ENCODE measurements around the gene SOST.
A peak's percentile ranks its signal among the peaks of the same experiment; 100 is the strongest.

The SOST gene

DNA sequence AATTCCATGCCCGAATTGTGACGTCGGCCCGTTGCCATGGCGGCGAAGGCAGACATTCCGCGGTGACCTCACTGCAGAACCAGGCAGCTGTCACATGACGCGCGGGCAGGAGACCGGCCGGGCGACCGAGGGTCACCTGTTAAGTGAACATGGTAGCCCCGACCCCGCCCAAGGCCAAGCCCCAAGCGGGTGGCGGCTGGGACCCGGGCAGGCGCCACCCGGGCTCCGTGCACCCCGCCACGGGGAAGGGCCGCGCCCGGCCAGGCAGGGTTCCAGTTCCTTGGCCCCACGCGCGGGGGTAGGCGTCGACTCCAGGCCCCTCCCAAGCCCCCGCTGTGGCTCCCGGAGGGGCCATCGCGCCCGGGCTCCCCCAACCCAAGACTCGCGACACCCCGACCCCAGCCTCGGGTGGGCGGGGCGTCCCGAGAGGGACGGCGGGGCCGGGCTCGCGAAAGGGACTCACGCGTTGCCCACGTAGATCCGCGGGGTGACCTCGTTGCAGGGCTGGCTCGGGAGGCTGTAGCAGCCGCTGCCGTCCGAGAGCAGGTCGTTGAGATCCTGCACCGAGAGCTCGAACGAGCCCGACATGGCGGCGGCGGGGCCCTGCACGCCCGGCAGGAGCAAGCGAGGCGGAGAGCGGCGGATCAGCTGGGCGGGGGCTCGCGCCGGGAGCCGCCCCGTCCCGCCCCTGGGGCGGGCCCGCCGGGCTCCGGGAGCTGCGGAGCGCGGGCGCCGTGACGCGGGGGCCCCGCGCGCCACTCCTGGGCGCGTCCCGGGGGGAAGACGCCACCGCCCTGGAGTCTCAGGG, 19.9 kb upstream of the SOST start, which contains the start of gene DUSP3:
Gene DUSP3, minus strand, starts transcription at position 641 of the 808 bp plus-strand sequence. Its CDS starts 53 bp downstream, at position 588.
- DNase-seq (ENCODE audit: low read depth), result peak; percentile 60
- H3K4me3 ChIP-seq (ENCODE audit: low read depth, low read length), result peak within 1 kb of the TSS; percentile 85

DNA sequence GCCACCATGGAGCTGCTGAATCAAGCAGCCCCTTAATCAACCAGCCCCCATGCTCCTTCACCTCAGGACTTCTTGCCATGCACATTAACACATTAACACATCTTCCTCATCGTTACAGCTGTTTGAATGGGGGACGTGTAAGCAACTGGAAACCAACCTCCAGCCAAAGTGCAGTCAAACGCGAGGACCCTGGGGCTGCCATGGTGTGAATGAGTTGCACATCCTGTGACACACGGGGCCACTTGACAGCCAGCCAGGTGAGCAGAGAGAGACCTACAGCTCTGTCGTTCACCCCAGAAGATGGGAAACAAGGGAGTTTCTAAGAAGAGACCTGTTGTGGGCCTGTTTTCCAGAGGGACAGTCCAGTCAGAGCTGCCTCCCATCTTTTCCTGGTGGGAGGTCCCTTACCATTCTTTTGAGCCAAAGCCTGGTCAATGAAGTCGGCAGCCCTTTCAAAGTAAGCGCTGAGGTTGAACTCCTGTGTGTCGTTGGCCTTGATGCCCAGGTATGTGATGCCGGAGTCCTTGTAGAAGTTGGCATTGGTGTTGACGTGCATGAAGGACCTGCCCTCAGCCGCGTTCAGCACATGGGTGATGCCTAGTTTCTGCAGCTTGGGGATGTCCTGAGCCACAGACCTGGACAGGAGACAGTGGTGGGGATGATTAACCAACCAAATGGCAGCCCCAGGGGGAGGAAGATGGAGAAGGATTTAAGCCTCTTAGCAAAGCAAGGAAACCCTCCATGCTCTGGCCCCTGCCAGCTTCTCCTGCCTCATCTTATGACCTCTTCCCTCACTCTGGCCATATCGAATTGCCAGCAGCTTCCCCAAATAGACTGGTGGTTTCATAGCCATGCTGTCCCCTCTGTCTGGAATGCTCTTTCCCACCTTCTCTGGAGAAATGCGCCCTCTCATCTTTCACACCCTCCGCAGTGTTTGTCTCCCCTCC, 16.0 kb upstream of the SOST start:
- H3K4me3 ChIP-seq (ENCODE audit: low read depth, low read length), result no peak overlapping the region
- no peak for DNase-seq (ENCODE audit: low read depth)

DNA sequence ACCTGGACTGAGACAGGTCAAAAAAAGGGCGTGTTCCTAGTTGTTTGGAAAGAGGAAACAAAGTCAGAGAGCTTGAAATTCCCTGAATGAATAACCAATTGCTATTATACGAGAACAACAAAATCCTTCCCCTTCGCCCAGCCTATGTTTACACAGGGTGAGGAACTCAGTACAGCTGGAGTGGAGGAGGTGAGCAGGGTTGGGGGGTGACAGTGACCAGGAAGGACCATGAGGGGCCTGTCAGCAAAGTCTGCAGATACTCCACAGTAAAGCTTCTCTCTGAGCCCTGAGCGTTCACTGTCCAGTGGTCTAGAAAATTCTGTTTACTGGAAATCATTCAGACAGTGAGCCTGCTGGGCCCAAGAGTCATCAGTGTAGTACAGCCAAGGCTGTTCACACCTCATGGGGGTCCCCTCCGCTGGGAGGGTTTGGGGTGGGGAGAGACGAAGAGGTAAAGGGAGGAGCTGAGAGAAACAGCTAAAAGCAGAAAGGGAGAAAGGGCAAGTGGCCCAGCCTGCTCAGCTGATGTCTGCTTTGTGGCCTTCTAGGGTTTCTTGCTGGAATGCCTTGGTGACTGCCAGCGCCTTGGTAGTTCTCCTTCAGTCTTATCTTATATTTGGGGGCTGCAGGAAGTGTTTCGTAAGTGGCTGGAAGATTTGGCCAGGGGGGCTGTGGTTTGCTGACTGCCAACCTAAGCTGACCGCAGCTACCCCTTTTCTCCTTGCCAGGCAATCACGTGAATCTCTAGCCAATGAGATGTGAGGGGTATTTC, 14.5 kb upstream of the SOST start:
- H3K4me3 ChIP-seq (ENCODE audit: low read depth, low read length), result no peak overlapping the region
- no peak for DNase-seq (ENCODE audit: low read depth)

GRCh38 chr17:43771463-43771862, 12.9 kb upstream of the SOST start:
- no peak overlapping the region for H3K4me3 ChIP-seq (ENCODE audit: low read depth, low read length)
- no peak for DNase-seq (ENCODE audit: low read depth)

- no peak for DNase-seq (ENCODE audit: low read depth)
- no peak overlapping the region for H3K4me3 ChIP-seq (ENCODE audit: low read depth, low read length)
Observed at GRCh38 chr17:43770957-43771356, 12.4 kb upstream of the SOST start.

GRCh38 chr17:43769859-43770258, 11.3 kb upstream of the SOST start:
- H3K4me3 ChIP-seq (ENCODE audit: low read depth, low read length), result no peak overlapping the region
- no peak for DNase-seq (ENCODE audit: low read depth)

- no peak overlapping the region for H3K4me3 ChIP-seq (ENCODE audit: low read depth, low read length)
- DNase-seq (ENCODE audit: low read depth), result no peak
Observed at GRCh38 chr17:43769426-43769825, 10.8 kb upstream of the SOST start.

DNA sequence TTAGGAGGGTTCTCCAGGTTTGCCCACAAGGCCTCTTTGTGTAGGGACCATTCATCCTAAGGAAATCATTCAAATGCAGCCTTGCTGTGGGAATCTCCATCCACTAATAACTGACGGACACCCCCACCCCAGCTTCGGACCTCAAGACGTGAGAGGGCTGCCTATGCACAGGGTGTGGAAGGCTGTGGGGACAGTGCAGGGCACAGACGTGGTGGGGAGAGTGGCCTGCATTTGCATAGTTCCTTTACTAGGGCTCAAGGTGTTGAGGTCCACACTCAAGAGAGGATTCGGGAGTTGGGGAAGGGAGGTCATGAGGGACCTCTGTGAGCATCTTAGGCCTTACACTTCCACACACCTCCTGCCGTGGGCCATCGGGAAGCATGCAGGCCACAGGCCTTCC, 10.4 kb upstream of the SOST start:
- H3K4me3 ChIP-seq (ENCODE audit: low read depth, low read length), result no peak overlapping the region
- no peak for DNase-seq (ENCODE audit: low read depth)

GRCh38 chr17:43768382-43768781, 9.8 kb upstream of the SOST start:
- H3K4me3 ChIP-seq (ENCODE audit: low read depth, low read length), result no peak overlapping the region
- no peak for DNase-seq (ENCODE audit: low read depth)

GRCh38 chr17:43767713-43768059, 9.1 kb upstream of the SOST start:
- H3K4me3 ChIP-seq (ENCODE audit: low read depth, low read length), result no peak overlapping the region
- DNase-seq (ENCODE audit: low read depth), result no peak

- DNase-seq (ENCODE audit: low read depth), result no peak
- H3K4me3 ChIP-seq (ENCODE audit: low read depth, low read length), result no peak overlapping the region
Observed at GRCh38 chr17:43767053-43767712, 8.6 kb upstream of the SOST start.

DNA sequence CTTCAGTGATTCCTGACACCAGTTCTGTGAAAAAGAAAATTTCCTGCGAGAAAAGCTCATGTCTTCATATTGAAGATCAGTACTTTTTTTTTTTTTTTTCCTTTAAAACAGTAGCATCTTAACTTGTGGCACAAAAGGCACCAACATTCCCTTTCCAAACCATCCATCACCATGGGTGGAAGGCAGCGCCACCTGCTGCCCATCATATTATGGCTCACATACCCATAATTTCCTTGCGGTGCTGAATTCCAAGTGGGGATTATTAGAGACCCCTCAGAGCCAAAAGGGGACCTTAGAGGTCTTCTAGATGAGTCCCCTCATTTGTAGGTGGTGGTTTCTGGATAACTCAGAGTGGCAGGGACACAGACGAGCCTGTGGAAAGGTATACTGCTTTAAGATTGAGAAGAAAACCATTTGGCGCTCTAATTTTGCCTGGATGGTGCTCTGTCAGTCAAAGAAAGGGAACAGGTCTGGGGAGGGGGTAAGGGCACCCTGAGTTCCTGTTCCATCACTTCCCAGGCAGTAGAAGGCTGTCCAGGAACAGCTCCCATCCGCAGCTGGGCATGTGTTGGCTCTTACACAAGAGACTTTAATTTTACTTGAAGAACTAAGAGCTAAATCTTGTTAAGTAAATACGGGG, 7.9 kb upstream of the SOST start:
- no peak for DNase-seq (ENCODE audit: low read depth)
- no peak overlapping the region for H3K4me3 ChIP-seq (ENCODE audit: low read depth, low read length)

- no peak overlapping the region for H3K4me3 ChIP-seq (ENCODE audit: low read depth, low read length)
- peak; percentile 58 for DNase-seq (ENCODE audit: low read depth)
Observed at GRCh38 chr17:43760254-43760852, 1.8 kb upstream of the SOST start.

DNA sequence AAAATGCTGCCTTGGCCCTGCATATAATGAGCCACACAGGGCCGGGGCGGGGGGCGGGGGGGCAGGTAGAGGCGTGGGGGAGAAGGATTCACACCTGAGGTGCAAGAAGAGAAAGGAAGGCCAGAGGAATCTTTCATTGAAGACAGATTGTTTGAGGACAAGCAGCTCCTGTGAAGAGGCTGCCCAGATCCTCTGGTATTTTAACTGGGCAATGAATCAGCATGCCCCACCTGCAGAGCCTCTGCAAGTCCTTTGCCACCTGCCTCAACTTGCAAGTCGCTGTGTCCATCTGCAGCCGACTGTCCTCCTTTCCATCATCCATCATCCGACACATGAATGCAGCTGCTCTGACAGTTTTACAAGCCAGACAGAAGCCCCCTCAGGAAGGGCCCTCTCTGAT, 1.2 kb upstream of the SOST start:
- DNase-seq (ENCODE audit: low read depth), result no peak
- no peak overlapping the region for H3K4me3 ChIP-seq (ENCODE audit: low read depth, low read length)

DNA sequence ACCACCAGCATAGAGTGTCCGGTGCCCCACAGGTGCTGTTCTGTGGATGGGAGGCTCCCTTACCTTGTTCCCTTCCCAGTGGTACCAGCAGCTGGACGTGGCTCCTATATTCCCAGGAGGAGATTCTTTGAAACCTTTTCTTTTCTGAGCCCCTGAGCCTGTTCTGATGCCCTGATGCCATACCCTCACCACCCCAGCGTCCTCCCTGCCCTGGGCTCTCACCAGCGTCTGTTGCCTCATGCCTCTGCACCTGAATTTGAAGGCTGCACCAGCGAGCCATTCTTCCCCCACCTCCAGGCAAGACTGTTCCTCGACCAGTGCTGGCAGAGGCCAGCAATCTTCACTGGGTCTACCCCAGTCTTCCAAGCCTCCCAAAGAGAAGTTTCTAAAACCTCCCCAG, 505 bp downstream of the SOST start:
- no peak for DNase-seq (ENCODE audit: low read depth)
- no peak overlapping the region for H3K4me3 ChIP-seq (ENCODE audit: low read depth, low read length)

DNA sequence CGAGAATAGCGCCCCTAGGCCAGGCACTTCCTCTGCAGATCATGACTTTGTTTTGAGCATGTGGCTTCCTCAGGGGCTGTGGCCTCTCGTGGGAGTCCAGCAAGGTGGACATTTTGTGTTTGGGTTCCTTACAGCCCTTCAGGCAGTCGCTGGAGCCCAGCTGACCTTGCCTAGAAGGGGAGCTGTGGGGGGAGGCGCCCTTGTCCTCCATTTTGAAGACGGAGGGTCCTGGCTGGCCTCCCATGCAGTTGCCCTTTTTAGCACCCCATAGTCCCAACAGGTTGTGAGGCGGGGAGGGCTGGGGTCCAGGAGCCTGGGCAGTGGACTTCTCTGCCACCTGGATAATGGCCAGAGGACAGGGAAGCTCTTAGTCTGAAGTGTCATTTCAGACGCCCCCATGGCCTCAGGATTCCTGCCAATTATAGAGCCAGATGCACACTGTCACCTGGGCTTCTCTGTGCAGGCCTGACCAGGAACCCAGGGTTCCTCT, 1.4 kb downstream of the SOST start:
- H3K4me3 ChIP-seq (ENCODE audit: low read depth, low read length), result no peak overlapping the region
- no peak for DNase-seq (ENCODE audit: low read depth)

DNA sequence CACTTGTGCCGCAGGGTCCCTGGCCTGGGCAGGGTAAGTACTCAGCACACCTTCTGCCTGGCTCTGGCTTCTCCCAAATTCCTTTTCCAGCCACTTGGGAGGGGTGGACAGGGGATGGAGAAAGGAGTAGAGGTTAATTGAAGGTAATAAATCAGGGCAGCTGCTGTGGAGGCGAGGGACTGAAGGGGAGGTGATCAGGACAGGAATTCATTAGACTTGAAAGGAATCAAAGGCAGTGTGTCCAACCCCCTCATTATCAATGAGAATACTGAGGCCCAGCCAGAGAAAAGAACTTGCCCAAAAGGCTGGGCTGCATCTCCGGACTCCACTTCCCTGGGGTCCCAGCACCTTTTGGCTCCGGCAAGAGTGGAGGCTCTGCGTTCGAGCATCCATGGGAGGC, 2.4 kb downstream of the SOST start:
- H3K4me3 ChIP-seq (ENCODE audit: low read depth, low read length), result no peak overlapping the region
- no peak for DNase-seq (ENCODE audit: low read depth)

DNA sequence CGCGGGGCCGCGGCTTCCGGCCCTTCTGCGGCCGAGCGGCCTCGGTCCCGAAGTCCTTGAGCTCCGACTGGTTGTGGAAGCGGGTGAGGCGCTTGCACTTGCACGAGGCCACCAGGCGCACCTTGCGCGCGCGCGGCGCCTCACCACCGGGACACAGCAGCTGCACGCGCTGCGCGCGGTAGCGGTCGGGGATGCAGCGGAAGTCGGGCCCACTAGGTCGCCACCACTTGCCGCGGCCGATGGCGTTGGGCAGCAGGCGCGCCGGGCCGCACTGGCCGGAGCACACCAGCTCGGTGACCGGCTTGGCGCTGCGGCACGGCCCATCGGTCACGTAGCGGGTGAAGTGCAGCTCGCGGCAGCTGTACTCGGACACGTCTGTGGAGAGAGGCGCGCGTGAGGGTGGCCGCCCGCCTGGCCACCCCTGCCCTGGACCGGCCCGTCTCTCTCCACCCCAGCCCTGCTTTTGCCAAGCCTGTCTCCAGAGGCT, 3.2 kb downstream of the SOST start:
- H3K4me3 ChIP-seq (ENCODE audit: low read depth, low read length), result peak overlapping the region; percentile 23
- no peak for DNase-seq (ENCODE audit: low read depth)

Measured in skeletal muscle cell (primary cell).